WI38 (cell line): ENCODE measurements around the gene RBMS1.

ENCODE experiments used
- H3K4me3 ChIP-seq: 2 replicates; pipeline ENCODE4 v1.5.1; 2011; ENCODE audit warnings: low read depth, mild to moderate bottlenecking, control low read depth, low read length
- TF ChIP-seq, protein P1 (sequence below): IDR thresholded peaks from 2 replicates; pipeline ENCODE4 v1.5.1; 2012; ENCODE audit warnings: low read depth, mild to moderate bottlenecking, control low read depth, low read length

The RBMS1 gene

GRCh38 chr2:160332318-160332717 is 161.3 kb downstream of the RBMS1 start:
- no peak overlapping the region for H3K4me3 ChIP-seq
- TF ChIP-seq, protein P1, sequence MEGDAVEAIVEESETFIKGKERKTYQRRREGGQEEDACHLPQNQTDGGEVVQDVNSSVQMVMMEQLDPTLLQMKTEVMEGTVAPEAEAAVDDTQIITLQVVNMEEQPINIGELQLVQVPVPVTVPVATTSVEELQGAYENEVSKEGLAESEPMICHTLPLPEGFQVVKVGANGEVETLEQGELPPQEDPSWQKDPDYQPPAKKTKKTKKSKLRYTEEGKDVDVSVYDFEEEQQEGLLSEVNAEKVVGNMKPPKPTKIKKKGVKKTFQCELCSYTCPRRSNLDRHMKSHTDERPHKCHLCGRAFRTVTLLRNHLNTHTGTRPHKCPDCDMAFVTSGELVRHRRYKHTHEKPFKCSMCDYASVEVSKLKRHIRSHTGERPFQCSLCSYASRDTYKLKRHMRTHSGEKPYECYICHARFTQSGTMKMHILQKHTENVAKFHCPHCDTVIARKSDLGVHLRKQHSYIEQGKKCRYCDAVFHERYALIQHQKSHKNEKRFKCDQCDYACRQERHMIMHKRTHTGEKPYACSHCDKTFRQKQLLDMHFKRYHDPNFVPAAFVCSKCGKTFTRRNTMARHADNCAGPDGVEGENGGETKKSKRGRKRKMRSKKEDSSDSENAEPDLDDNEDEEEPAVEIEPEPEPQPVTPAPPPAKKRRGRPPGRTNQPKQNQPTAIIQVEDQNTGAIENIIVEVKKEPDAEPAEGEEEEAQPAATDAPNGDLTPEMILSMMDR: no peak

DNA sequence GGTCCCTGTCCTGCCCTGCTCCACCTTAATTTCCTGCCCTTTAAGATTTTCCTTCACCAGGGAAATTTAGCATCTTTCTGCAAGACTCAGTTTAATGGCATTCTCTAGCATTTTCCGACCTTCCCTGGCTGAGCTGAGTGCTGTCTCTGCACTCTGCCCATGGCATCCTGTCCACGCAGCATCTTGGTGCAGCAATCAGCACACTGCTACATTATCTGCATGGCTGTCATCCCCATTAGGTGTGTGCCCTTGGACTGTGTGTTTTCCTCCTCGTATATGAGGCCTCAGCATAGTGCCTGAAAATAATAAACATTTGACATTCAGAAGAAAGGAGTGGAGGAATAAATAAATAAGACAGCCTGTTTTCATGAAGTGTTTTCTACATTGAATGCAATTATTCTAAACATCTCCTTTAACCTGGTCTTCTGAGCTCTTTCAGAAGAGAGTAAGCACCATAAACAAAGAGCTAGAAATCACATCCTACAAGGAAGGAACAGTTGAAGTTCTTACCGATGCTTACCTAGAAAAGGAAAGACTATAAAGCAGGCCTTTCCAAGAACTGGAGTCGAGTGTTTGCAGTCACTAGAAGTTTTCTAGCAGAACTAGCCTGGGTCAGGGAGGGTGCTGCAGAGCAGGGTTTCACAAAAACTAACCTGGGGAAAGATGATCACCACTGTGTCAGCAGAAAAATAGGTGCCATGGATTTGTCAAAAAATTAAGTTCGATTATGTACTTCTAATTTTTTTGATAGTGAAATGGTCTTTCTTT is 162.2 kb downstream of the RBMS1 start:
- H3K4me3 ChIP-seq: no peak overlapping the region
- TF ChIP-seq, protein P1: no peak

GRCh38 chr2:160328811-160329527 is 164.6 kb downstream of the RBMS1 start:
- TF ChIP-seq, protein P1: no peak
- no peak overlapping the region for H3K4me3 ChIP-seq

GRCh38 chr2:160326786-160327185 is 166.8 kb downstream of the RBMS1 start:
- TF ChIP-seq, protein P1: no peak

GRCh38 chr2:160325418-160325817 is 168.2 kb downstream of the RBMS1 start:
- TF ChIP-seq, protein P1: no peak
- no peak overlapping the region for H3K4me3 ChIP-seq

More at GRCh38 chr2:160326786-160327185, 166.8 kb downstream of the RBMS1 start:
- H3K4me3 ChIP-seq: no peak overlapping the region

DNA sequence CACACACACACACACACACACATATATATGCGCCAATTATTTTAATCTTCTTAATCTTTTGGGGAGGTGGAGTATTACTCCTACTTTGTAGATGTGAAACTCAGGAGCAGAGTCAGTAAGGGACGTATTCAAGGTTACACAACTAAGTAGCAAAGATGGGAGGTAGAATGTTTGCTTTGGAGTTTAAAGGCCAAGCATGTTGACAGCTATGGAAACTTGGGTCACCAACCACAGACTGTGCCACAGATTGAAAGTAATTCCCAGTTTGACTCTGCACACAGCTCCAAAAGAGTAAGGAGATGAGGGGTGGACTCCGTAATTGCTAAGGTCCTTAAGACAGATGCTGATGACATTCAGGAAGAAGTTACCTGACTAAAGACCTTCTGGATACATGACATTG is 168.7 kb downstream of the RBMS1 start:
- TF ChIP-seq, protein P1: no peak
- no peak overlapping the region for H3K4me3 ChIP-seq
